K562 (cell line): ENCODE results near the gene CCDC9B. TPM values are rescaled to one million over a fixed set of nuclear protein-coding genes. Genes with fewer than 3 reads are reported as not detected.

ENCODE experiments used
- ARID3B ChIP-seq: fragments of 250-450 bp; sonication (Bioruptor Pico); IDR thresholded peaks from 2 replicates; pipeline ENCODE4 v1.4.0; 2020; ENCODE audit warnings: borderline replicate concordance
- CC2D1A ChIP-seq: fragments of 450-650 bp; IDR thresholded peaks from 2 replicates; pipeline ENCODE4 v1.6.1; 2017; ENCODE audit warnings: mild to moderate bottlenecking
- ETS2 ChIP-seq: IDR thresholded peaks from 2 replicates; pipeline ENCODE4 v1.6.1; 2016; ENCODE audit warnings: borderline replicate concordance, missing genetic modification characterization, mild to moderate bottlenecking, moderate library complexity, missing compliant biosample characterization; ENCODE audit not compliant: poor library complexity, severe bottlenecking
- ETV5 ChIP-seq: sonication (generic); formaldehyde crosslinking; IDR thresholded peaks from 2 replicates; pipeline ENCODE4 v1.4.0; 2020; ENCODE audit warnings: low read depth, mild to moderate bottlenecking, missing genetic modification reagents
- HMBOX1 ChIP-seq: sonication (generic); IDR thresholded peaks from 2 replicates; pipeline ENCODE4 v1.6.1; 2016
- LEF1 ChIP-seq: fragments of 450-650 bp; IDR thresholded peaks from 2 replicates; pipeline ENCODE4 v1.6.1; 2016; ENCODE audit warnings: mild to moderate bottlenecking
- MCM3 ChIP-seq: fragments of 450-650 bp; IDR thresholded peaks from 2 replicates; pipeline ENCODE4 v1.6.1; 2016
- MCM5 ChIP-seq: fragments of 450-650 bp; IDR thresholded peaks from 2 replicates; pipeline ENCODE4 v1.6.1; 2016; ENCODE audit warnings: low read depth
- MLX ChIP-seq, 2 experiments: fragments of 450-650 bp in 1 of 2; sonication (generic) in 1 of 2; formaldehyde crosslinking; conservative IDR thresholded peaks; 2 replicates each; pipeline versions ENCODE4 v1.4.0 to v1.8.1; 2020 to 2022; ENCODE audit warnings: mild to moderate bottlenecking in 1 of 2, missing genetic modification reagents in 1 of 2
- NFRKB ChIP-seq: fragments of 450-650 bp; IDR thresholded peaks from 2 replicates; pipeline ENCODE4 v1.6.1; 2016; ENCODE audit warnings: low read depth
- NRF1 ChIP-seq, 2 experiments: fragments of 450-650 bp; IDR thresholded peaks in 1 of 2; conservative IDR thresholded peaks in 1 of 2; 2 replicates each; pipeline ENCODE4 v1.6.1; 2014; ENCODE audit warnings: mild to moderate bottlenecking in 2 of 2
- POLR2A ChIP-seq: fragments of 450-650 bp; conservative IDR thresholded peaks from 2 replicates; pipeline ENCODE4 v1.6.1; 2016
- POLR2G ChIP-seq: fragments of 200-400 bp; formaldehyde crosslinking; IDR thresholded peaks from 2 replicates; pipeline ENCODE4 v1.6.1; 2017; ENCODE audit warnings: low read depth, mild to moderate bottlenecking, antibody characterized with exemption, low read length, moderate library complexity
- PTBP1 ChIP-seq: fragments of 200-400 bp; formaldehyde crosslinking; IDR thresholded peaks from 2 replicates; pipeline ENCODE4 v1.6.1; 2017; ENCODE audit warnings: low read depth, low read length
- SAFB ChIP-seq: fragments of 200-400 bp; formaldehyde crosslinking; IDR thresholded peaks from 2 replicates; pipeline ENCODE4 v1.6.1; 2017; ENCODE audit warnings: low read depth, low read length, borderline replicate concordance
- SRF ChIP-seq, 2 experiments: fragments of 250-450, 450-650 bp in 1 of 2; sonication (Bioruptor Pico) in 1 of 2; sonication (generic) in 1 of 2; formaldehyde crosslinking; IDR thresholded peaks; 2 replicates each; pipeline versions ENCODE4 v1.5.0 to v1.5.1; 2020 to 2022; ENCODE audit warnings: mild to moderate bottlenecking in 1 of 2, missing genetic modification reagents in 1 of 2
- ZNF274 ChIP-seq: IDR thresholded peaks from 2 replicates; pipeline ENCODE4 v1.6.1; 2011; ENCODE audit warnings: low read depth, mild to moderate bottlenecking, low read length, moderate library complexity, borderline replicate concordance
- ZNF431 ChIP-seq: sonication (generic); formaldehyde crosslinking; IDR thresholded peaks from 2 replicates; pipeline ENCODE4 v1.8.0; 2022; ENCODE audit warnings: mild to moderate bottlenecking, missing genetic modification reagents
- polyA plus RNA-seq, 8 experiments: library from polyadenylated mRNA; depleted of rRNA in 4 of 8; stranded (reverse) in 5 of 8; unstranded in 3 of 8; fragments of >200 nt; fragmentation: Nextera tagmentation in 2 of 8; fragmentation: Illumina TruSeq in 1 of 8; extraction: Ambion mirVana in 2 of 8; extraction: Trizol in 1 of 8; gene quantifications; 2 replicates each; pipeline versions ENCODE4 v1.2.1 to v1.2.3, GENCODE V29; 2011 to 2014; ENCODE audit warnings: inconsistent platforms in 1 of 8, missing spikeins in 1 of 8
- total RNA-seq, 7 experiments: library from RNA; depleted of rRNA in 6 of 7; stranded (reverse); fragments of >200 nt in 6 of 7; fragmentation: Illumina TruSeq in 2 of 7; extraction: Trizol in 2 of 7; gene quantifications; 2 replicates each; pipeline versions ENCODE4 v1.2.1 to v1.2.3, GENCODE V29; 2011 to 2021; ENCODE audit warnings: low replicate concordance in 1 of 7
- TF ChIP-seq, protein P1 (sequence below): sonication (generic); formaldehyde crosslinking; IDR thresholded peaks from 2 replicates; pipeline ENCODE4 v1.8.0; 2022; ENCODE audit warnings: mild to moderate bottlenecking, missing genetic modification reagents
- TF ChIP-seq, protein P2 (sequence below): fragments of 200-800 bp; sonication (Bioruptor generic); IDR thresholded peaks from 2 replicates; pipeline ENCODE4 v1.6.1; 2017; ENCODE audit warnings: missing genetic modification characterization, missing compliant biosample characterization
- TF ChIP-seq, protein P3 (sequence below): fragments of 250-450 bp; sonication (Bioruptor Pico); IDR thresholded peaks from 2 replicates; pipeline ENCODE4 v1.8.0; 2022; ENCODE audit warnings: moderate library complexity, mild to moderate bottlenecking, inconsistent platforms

Gene CCDC9B
- total and polyA plus RNA-seq, 9 of the 15 experiments (the other 6 are each of a cell fraction or from before 2014, with no cell fraction given): 0.01 to 0.47 (median 0.15) TPM; not detected in 1

DNA sequence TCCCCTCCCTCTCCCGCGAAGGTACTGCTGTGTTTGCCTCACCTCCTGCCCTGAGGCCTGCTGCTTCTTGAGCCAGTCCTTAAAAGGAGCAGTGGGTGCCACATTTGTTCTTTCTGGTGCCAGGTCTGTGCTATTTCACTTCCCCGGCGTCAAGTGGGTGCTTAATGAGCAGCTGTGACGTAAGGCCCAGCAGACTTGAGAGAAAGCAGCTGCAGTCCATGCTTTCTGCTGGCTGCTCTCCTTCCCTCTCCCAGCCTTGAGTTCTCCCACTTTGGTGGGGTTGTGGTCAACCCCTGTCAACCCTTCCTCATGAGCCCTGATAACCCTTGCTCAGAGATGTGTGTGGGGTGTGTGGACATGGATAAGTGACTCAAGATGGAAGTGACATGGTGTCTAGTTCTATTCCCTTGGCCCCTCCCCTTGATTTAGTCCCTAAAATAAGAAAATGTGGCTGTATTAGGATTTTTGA is 10.3 kb downstream of the CCDC9B start (continued):
- TF ChIP-seq POLR2G (no peak), NFRKB (no peak), CC2D1A (no peak), NRF1 (conservative IDR thresholded peaks at IDR 0.05 in 1 of 2, IDR thresholded peaks at IDR 0.05 in 1 of 2) (no peak), MCM5 (no peak), ZNF431 (no peak), SRF (CRISPR knock-in tag; IDR thresholded peaks at IDR 0.05) (no peak), PTBP1 (no peak), HMBOX1 (peak; percentile 88), MLX (CRISPR knock-in tag; conservative IDR thresholded peaks at IDR 0.05) (no peak), SAFB (no peak), POLR2A (no peak), ARID3B (CRISPR knock-in tag) (no peak), ETS2 (no peak), MCM3 (no peak), ETV5 (CRISPR knock-in tag) (peak; percentile 61; the same call in 1 of the 2 replicates), ZNF274 (no peak), LEF1 (0 out of 2 replicates have a peak, but pooled peaks have one; percentile 45)
- TF ChIP-seq, protein P1, sequence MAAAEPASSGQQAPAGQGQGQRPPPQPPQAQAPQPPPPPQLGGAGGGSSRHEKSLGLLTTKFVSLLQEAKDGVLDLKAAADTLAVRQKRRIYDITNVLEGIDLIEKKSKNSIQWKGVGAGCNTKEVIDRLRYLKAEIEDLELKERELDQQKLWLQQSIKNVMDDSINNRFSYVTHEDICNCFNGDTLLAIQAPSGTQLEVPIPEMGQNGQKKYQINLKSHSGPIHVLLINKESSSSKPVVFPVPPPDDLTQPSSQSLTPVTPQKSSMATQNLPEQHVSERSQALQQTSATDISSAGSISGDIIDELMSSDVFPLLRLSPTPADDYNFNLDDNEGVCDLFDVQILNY: no peak
- TF ChIP-seq, protein P2, sequence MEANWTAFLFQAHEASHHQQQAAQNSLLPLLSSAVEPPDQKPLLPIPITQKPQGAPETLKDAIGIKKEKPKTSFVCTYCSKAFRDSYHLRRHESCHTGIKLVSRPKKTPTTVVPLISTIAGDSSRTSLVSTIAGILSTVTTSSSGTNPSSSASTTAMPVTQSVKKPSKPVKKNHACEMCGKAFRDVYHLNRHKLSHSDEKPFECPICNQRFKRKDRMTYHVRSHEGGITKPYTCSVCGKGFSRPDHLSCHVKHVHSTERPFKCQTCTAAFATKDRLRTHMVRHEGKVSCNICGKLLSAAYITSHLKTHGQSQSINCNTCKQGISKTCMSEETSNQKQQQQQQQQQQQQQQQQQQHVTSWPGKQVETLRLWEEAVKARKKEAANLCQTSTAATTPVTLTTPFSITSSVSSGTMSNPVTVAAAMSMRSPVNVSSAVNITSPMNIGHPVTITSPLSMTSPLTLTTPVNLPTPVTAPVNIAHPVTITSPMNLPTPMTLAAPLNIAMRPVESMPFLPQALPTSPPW: peak; percentile 67
- TF ChIP-seq, protein P3, sequence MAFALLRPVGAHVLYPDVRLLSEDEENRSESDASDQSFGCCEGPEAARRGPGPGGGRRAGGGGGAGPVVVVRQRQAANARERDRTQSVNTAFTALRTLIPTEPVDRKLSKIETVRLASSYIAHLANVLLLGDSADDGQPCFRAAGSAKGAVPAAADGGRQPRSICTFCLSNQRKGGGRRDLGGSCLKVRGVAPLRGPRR (CRISPR knock-in tag): no peak
